IMR-90 (cell line): ENCODE measurements around the gene MEGF8.

ENCODE experiments used
- CTCF ChIP-seq: conservative IDR thresholded peaks from 2 replicates; pipeline ENCODE4 v1.5.1; 2012; ENCODE audit warnings: mild to moderate bottlenecking, low read depth, low read length, improper control_type of control experiment
- MAFK ChIP-seq: IDR thresholded peaks from 2 replicates; pipeline ENCODE4 v1.6.1; 2012; ENCODE audit warnings: low read depth, low read length, improper control_type of control experiment
- NFE2L2 ChIP-seq: fragments of 150-350 bp; IDR thresholded peaks from 2 replicates; pipeline ENCODE4 v1.6.1; 2016; ENCODE audit warnings: low read depth, mild to moderate bottlenecking, low read length
- POLR2A ChIP-seq: IDR thresholded peaks from 2 replicates; pipeline ENCODE4 v1.6.1; 2012; ENCODE audit warnings: mild to moderate bottlenecking, low read depth, low read length
- RFX5 ChIP-seq: IDR thresholded peaks from 2 replicates; pipeline ENCODE4 v1.8.0; 2012; ENCODE audit warnings: low read depth, mild to moderate bottlenecking, low read length, moderate library complexity
- SMC3 ChIP-seq: fragments of 150-350 bp; IDR thresholded peaks from 2 replicates; pipeline ENCODE4 v1.6.1; 2016; ENCODE audit warnings: low read depth, mild to moderate bottlenecking, antibody characterized with exemption, low read length, moderate library complexity
- USF2 ChIP-seq: fragments of 150-350 bp; IDR thresholded peaks from 2 replicates; pipeline ENCODE4 v1.6.1; 2017; ENCODE audit warnings: mild to moderate bottlenecking, antibody characterized with exemption, low read length, low read depth

DNA sequence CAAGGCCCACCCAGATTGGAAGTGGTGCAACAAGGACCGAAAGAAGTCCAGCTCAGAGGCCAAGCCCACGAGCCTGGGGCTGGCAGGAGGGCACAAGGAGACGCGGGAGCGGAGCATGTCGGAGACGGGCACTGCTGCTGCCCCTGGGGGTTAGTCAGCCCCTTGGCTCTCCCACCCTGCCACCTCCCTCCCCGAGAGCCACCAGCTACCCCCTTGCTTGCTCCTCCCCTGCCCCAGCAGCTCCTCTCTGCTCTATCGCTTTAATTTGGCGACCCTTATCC lies 37.7 kb upstream of the MEGF8 start:
- TF ChIP-seq SMC3 (no peak), RFX5 (no peak), POLR2A (no peak), NFE2L2 (no peak), CTCF (no peak), MAFK (no peak), USF2 (no peak)
